Keratinocyte (primary cell): ENCODE measurements around the gene RBPJ.

Source experiments
- EZH2 ChIP-seq: IDR thresholded peaks from one replicate; pipeline ENCODE4 v1.6.1; 2012; ENCODE audit warnings: inconsistent platforms, mild to moderate bottlenecking, low read length, moderate library complexity
- TF ChIP-seq, protein P1 (sequence below), 3 experiments: IDR thresholded peaks in 1 of 3; conservative IDR thresholded peaks in 1 of 3; optimal IDR thresholded peaks in 1 of 3; 2 replicates in 2 of 3; 3 replicates in 1 of 3; pipeline versions ENCODE3 to v1.5.1; 2011; ENCODE audit warnings: low read length in 3 of 3, mild to moderate bottlenecking in 3 of 3, moderate library complexity in 2 of 3, control low read depth in 1 of 3, inconsistent platforms in 1 of 3; ENCODE audit not compliant: insufficient read depth in 2 of 3; ENCODE audit errors: extremely low read depth in 1 of 3

DNA sequence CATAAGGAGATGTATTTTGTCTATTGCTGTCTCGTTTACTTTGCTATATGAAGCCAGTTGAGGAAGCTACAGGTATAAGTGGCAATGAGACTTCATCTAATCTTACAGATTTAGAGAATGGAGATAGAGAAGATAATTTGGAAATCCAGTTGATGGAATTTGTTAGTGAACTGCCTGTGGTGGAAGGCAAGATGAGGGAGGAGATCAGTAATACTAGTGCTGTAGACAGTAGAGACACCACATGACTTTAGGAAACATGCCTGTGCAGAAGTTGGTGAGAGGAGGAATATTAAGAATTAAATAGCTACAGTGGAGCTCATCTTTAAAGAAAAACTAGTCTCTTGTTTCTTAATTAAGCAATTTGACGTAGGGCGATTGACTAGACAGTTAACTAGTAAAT, 51.3 kb downstream of the RBPJ start:
- TF ChIP-seq, protein P1, sequence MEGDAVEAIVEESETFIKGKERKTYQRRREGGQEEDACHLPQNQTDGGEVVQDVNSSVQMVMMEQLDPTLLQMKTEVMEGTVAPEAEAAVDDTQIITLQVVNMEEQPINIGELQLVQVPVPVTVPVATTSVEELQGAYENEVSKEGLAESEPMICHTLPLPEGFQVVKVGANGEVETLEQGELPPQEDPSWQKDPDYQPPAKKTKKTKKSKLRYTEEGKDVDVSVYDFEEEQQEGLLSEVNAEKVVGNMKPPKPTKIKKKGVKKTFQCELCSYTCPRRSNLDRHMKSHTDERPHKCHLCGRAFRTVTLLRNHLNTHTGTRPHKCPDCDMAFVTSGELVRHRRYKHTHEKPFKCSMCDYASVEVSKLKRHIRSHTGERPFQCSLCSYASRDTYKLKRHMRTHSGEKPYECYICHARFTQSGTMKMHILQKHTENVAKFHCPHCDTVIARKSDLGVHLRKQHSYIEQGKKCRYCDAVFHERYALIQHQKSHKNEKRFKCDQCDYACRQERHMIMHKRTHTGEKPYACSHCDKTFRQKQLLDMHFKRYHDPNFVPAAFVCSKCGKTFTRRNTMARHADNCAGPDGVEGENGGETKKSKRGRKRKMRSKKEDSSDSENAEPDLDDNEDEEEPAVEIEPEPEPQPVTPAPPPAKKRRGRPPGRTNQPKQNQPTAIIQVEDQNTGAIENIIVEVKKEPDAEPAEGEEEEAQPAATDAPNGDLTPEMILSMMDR (optimal IDR thresholded peaks at IDR 0.05 in 1 of 3, IDR thresholded peaks at IDR 0.05 in 1 of 3, conservative IDR thresholded peaks at IDR 0.05 in 1 of 3; ENCODE audit: extremely low read depth in 1 of 3, insufficient read depth in 2 of 3, low read length in 3 of 3), result no peak
- TF ChIP-seq EZH2, result no peak
